Astrocyte (in vitro differentiated cells and primary cell): ENCODE measurements around the gene TMEM198. TPM values are rescaled to one million over a fixed set of nuclear protein-coding genes. Genes with fewer than 3 reads are reported as not detected.

Experiments used
- DNase-seq: peaks from one replicate; pipeline ENCODE4 v3.0.0-alpha.2; 2010; ENCODE audit warnings: low read depth
- FAIRE-seq: peaks from 2 replicates; lab custom pipeline; 2011; peaks lifted over from hg19 to GRCh38; lab: Jason Lieb, UNC
- H2AFZ ChIP-seq: 2 replicates; pipeline ENCODE4 v1.6.0; 2012; ENCODE audit warnings: low read depth, low read length, inconsistent platforms
- H3K27ac ChIP-seq: 2 replicates; pipeline ENCODE4 v1.5.1; 2011; ENCODE audit warnings: low read depth, low read length, inconsistent platforms
- H3K27me3 ChIP-seq: 2 replicates; pipeline ENCODE4 v1.6.0; 2011; ENCODE audit warnings: low read length, inconsistent platforms; ENCODE audit not compliant: insufficient read depth
- H3K36me3 ChIP-seq: 2 replicates; pipeline ENCODE4 v1.5.1; 2011; ENCODE audit warnings: low read length, inconsistent platforms; ENCODE audit not compliant: insufficient read depth
- H3K4me1 ChIP-seq: 2 replicates; pipeline ENCODE4 v1.5.1; 2011; ENCODE audit warnings: low read length, inconsistent platforms; ENCODE audit not compliant: insufficient read depth
- H3K4me2 ChIP-seq: 2 replicates; pipeline ENCODE4 v1.6.0; 2012; ENCODE audit warnings: low read length, inconsistent platforms
- H3K4me3 ChIP-seq: 2 replicates; pipeline ENCODE4 v1.5.1; 2011; ENCODE audit warnings: low read depth, mild to moderate bottlenecking, low read length, inconsistent platforms; ENCODE audit not compliant: insufficient read depth
- H3K79me2 ChIP-seq: 2 replicates; pipeline ENCODE4 v1.6.0; 2012; ENCODE audit warnings: mild to moderate bottlenecking, low read length, inconsistent platforms; ENCODE audit not compliant: insufficient read depth
- H3K9ac ChIP-seq: 2 replicates; pipeline ENCODE4 v1.6.0; 2012; ENCODE audit warnings: mild to moderate bottlenecking, low read length, inconsistent platforms
- H3K9me3 ChIP-seq: 2 replicates; pipeline ENCODE4 v1.5.1; 2012; ENCODE audit warnings: low read depth, mild to moderate bottlenecking, low read length, inconsistent platforms; ENCODE audit not compliant: insufficient read depth
- H4K20me1 ChIP-seq: 2 replicates; pipeline ENCODE4 v1.6.0; 2012; ENCODE audit warnings: low read length, inconsistent platforms; ENCODE audit not compliant: insufficient read depth
- H3K27ac Mint-ChIP-seq: one replicate; pipeline ENCODE4 v1.8.0; 2021; ENCODE audit warnings: mild to moderate bottlenecking, mixed read lengths; ENCODE audit not compliant: unreplicated experiment
- H3K27me3 Mint-ChIP-seq: one replicate; pipeline ENCODE4 v1.8.0; 2021; ENCODE audit warnings: low read depth, mixed read lengths; ENCODE audit not compliant: unreplicated experiment
- H3K36me3 Mint-ChIP-seq: one replicate; pipeline ENCODE4 v1.8.0; 2021; ENCODE audit warnings: low read depth, mixed read lengths; ENCODE audit not compliant: unreplicated experiment
- H3K4me1 Mint-ChIP-seq: one replicate; pipeline ENCODE4 v1.8.0; 2021; ENCODE audit warnings: low read depth, mixed read lengths; ENCODE audit not compliant: unreplicated experiment
- H3K4me3 Mint-ChIP-seq: one replicate; pipeline ENCODE4 v1.8.0; 2021; ENCODE audit warnings: mild to moderate bottlenecking, moderate library complexity, mixed read lengths; ENCODE audit not compliant: unreplicated experiment
- H3K9me3 Mint-ChIP-seq: one replicate; pipeline ENCODE4 v1.8.0; 2021; ENCODE audit warnings: mild to moderate bottlenecking, mixed read lengths; ENCODE audit not compliant: unreplicated experiment
- EZH2 ChIP-seq: IDR thresholded peaks from 2 replicates; pipeline ENCODE4 v1.6.1; 2012; ENCODE audit warnings: mild to moderate bottlenecking, low read length, inconsistent platforms; ENCODE audit not compliant: insufficient read depth
- total RNA-seq: library from RNA; stranded (reverse); gene quantifications from 2 replicates; pipeline ENCODE4 v1.2.1, GENCODE V29; 2021
- TF ChIP-seq, protein P1 (sequence below): IDR thresholded peaks from 2 replicates; pipeline ENCODE4 v1.5.1; 2011; ENCODE audit warnings: low read depth, mild to moderate bottlenecking, inconsistent platforms, low read length, moderate library complexity; ENCODE audit not compliant: insufficient read depth

The TMEM198 gene
- total RNA-seq, 1 donor from 2014 or later = 3.8 TPM

DNA sequence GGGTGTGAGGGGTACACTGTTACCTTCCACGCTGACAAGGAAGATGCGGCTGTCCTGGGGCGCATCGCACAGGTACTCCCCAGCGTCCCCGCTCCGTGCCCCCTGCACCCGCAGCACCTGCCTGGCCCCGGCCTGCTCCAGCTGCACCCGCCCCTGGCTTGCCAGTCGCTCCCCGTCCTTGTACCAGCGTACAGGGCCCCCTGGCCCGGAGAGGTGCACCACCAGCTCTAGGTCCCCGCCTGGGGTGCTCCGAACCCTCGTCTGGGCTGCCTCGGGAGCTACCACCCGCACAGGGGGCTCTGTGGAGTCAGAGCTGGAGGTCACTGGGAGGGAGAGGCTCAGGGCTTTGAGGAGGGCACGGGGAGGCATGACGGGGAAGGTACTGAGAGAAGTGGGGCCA is 13.5 kb downstream of the TMEM198 start:
- no peaks in the 10 kb centered on the region for H3K79me2 ChIP-seq
- H2AFZ ChIP-seq = no peak overlapping the region
- no peak overlapping the region for H3K4me3 Mint-ChIP-seq
- H3K4me1 Mint-ChIP-seq = peaks cover 10% of the 10 kb centered on the region
- TF ChIP-seq, protein P1, sequence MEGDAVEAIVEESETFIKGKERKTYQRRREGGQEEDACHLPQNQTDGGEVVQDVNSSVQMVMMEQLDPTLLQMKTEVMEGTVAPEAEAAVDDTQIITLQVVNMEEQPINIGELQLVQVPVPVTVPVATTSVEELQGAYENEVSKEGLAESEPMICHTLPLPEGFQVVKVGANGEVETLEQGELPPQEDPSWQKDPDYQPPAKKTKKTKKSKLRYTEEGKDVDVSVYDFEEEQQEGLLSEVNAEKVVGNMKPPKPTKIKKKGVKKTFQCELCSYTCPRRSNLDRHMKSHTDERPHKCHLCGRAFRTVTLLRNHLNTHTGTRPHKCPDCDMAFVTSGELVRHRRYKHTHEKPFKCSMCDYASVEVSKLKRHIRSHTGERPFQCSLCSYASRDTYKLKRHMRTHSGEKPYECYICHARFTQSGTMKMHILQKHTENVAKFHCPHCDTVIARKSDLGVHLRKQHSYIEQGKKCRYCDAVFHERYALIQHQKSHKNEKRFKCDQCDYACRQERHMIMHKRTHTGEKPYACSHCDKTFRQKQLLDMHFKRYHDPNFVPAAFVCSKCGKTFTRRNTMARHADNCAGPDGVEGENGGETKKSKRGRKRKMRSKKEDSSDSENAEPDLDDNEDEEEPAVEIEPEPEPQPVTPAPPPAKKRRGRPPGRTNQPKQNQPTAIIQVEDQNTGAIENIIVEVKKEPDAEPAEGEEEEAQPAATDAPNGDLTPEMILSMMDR = no peak
- no peak for TF ChIP-seq EZH2
- no peak overlapping the region for H3K4me3 ChIP-seq
- no peak for DNase-seq
- no peak overlapping the region for H3K4me2 ChIP-seq
- no peak overlapping the region for H3K9ac ChIP-seq
- no peaks in the 10 kb centered on the region for H3K9me3 ChIP-seq
- no peaks in the 10 kb centered on the region for H3K36me3 ChIP-seq
- H3K27me3 Mint-ChIP-seq = peaks cover 5% of the 10 kb centered on the region
- FAIRE-seq = no peak
- H3K36me3 Mint-ChIP-seq = peaks cover 8% of the 10 kb centered on the region
- no peaks in the 10 kb centered on the region for H4K20me1 ChIP-seq
- no peaks in the 10 kb centered on the region for H3K9me3 Mint-ChIP-seq
- H3K4me1 ChIP-seq = peaks cover 6% of the 10 kb centered on the region
- no peak overlapping the region for H3K27ac ChIP-seq
- no peak overlapping the region for H3K27ac Mint-ChIP-seq
- no peaks in the 10 kb centered on the region for H3K27me3 ChIP-seq

GRCh38 chr2:219557791-219558785 is 14.3 kb downstream of the TMEM198 start:
- peaks cover 10% of the 10 kb centered on the region for H3K36me3 Mint-ChIP-seq

More at GRCh38 chr2:219557791-219558785, 14.3 kb downstream of the TMEM198 start:
- FAIRE-seq (no peak), DNase-seq (no peak)
- H2AFZ ChIP-seq = no peak overlapping the region
- H3K4me3 ChIP-seq = no peak overlapping the region
- H3K4me2 ChIP-seq = no peak overlapping the region
- no peaks in the 10 kb centered on the region for H3K9me3 ChIP-seq
- Mint-ChIP-seq H3K4me1 (peaks cover 10% of the 10 kb centered on the region), H3K27me3 (peaks cover 5% of the 10 kb centered on the region), H3K9me3 (no peaks in the 10 kb centered on the region), H3K4me3 (no peak overlapping the region), H3K27ac (no peak overlapping the region)
- H3K36me3 ChIP-seq = no peaks in the 10 kb centered on the region
- H3K79me2 ChIP-seq = no peaks in the 10 kb centered on the region
- no peak overlapping the region for H3K9ac ChIP-seq
- TF ChIP-seq, protein P1 = no peak
- no peak for TF ChIP-seq EZH2
- no peaks in the 10 kb centered on the region for H3K27me3 ChIP-seq
- no peaks in the 10 kb centered on the region for H4K20me1 ChIP-seq
- peaks cover 3% of the 10 kb centered on the region for H3K4me1 ChIP-seq
- no peak overlapping the region for H3K27ac ChIP-seq
